MG63 (cell line): ENCODE results near the gene CDH20. TPM values are rescaled to one million over a fixed set of nuclear protein-coding genes. Genes with fewer than 3 reads are reported as not detected.

Experiments used
- DNase-seq: peaks from one replicate; pipeline ENCODE4 v3.0.0-alpha.2; 2020
- H3K27me3 ChIP-seq: fragments of 250-450 bp; sonication (Bioruptor Pico); 2 replicates; pipeline ENCODE4 v1.5.1; 2020; ENCODE audit warnings: mild to moderate bottlenecking, moderate library complexity
- H3K36me3 ChIP-seq: fragments of 250-450 bp; sonication (Bioruptor Pico); 2 replicates; pipeline ENCODE4 v1.5.1; 2020; ENCODE audit warnings: mild to moderate bottlenecking, moderate library complexity
- H3K4me3 ChIP-seq: fragments of 250-450 bp; sonication (Bioruptor Pico); 2 replicates; pipeline ENCODE4 v1.5.1; 2020; ENCODE audit warnings: mild to moderate bottlenecking, moderate library complexity
- H3K9me3 ChIP-seq: fragments of 250-450 bp; sonication (Bioruptor Pico); 2 replicates; pipeline ENCODE4 v1.5.1; 2020; ENCODE audit warnings: mild to moderate bottlenecking, moderate library complexity
- total RNA-seq: library from RNA; depleted of rRNA; stranded (reverse); fragments of >200 nt; shearing (Covaris generic); gene quantifications from 2 replicates; pipeline ENCODE4 v1.2.3, GENCODE V29; 2014; ENCODE audit warnings: low replicate concordance

CDH20 gene
- total RNA-seq, 1 experiment from 2014 or later, result not detected

GRCh38 chr18:61394983-61395382 is 61.8 kb downstream of the CDH20 start:
- H3K4me3 ChIP-seq, result no peak overlapping the region
- DNase-seq, result no peak
- H3K36me3 ChIP-seq, result no peaks in the 10 kb centered on the region
- no peaks in the 10 kb centered on the region for H3K9me3 ChIP-seq
- H3K27me3 ChIP-seq, result no peaks in the 10 kb centered on the region

GRCh38 chr18:61397222-61397621 is 64.0 kb downstream of the CDH20 start:
- DNase-seq, result no peak

GRCh38 chr18:61398961-61399705 is 65.9 kb downstream of the CDH20 start:
- H3K9me3 ChIP-seq, result no peaks in the 10 kb centered on the region

More at GRCh38 chr18:61397222-61397621, 64.0 kb downstream of the CDH20 start:
- H3K36me3 ChIP-seq, result no peaks in the 10 kb centered on the region
- no peaks in the 10 kb centered on the region for H3K27me3 ChIP-seq
- no peak overlapping the region for H3K4me3 ChIP-seq
- no peaks in the 10 kb centered on the region for H3K9me3 ChIP-seq

GRCh38 chr18:61400016-61400635 is 66.9 kb downstream of the CDH20 start:
- H3K4me3 ChIP-seq, result no peak overlapping the region
- H3K9me3 ChIP-seq, result no peaks in the 10 kb centered on the region
- no peaks in the 10 kb centered on the region for H3K27me3 ChIP-seq
- no peaks in the 10 kb centered on the region for H3K36me3 ChIP-seq
- no peak for DNase-seq

More at GRCh38 chr18:61398961-61399705, 65.9 kb downstream of the CDH20 start:
- Histone ChIP-seq H3K4me3 (no peak overlapping the region), H3K36me3 (no peaks in the 10 kb centered on the region), H3K27me3 (no peaks in the 10 kb centered on the region)
- DNase-seq, result no peak

DNA sequence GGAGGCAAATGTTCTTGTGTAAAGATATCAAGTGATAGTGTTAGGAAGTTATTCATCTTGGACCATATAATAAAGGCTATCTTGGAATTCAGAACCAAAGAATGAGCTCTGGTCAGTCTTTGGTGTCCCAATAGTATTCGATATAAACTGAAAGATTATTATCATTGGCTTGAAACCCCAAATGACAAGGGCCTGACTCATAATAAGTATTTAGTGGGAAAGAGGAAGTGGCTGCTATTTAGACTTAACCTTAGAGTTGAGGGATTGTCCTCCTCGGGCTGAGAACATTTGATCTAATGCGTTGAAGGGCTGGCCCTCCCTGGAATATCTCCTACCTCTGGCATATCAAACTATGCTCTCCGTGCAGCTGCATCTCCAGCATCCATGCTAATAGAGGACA is 67.5 kb downstream of the CDH20 start:
- Histone ChIP-seq H3K27me3 (no peaks in the 10 kb centered on the region), H3K4me3 (no peak overlapping the region), H3K36me3 (no peaks in the 10 kb centered on the region), H3K9me3 (no peaks in the 10 kb centered on the region)
- DNase-seq, result peak; percentile 5

GRCh38 chr18:61402726-61403125 is 69.5 kb downstream of the CDH20 start:
- H3K4me3 ChIP-seq, result no peak overlapping the region
- H3K36me3 ChIP-seq, result no peaks in the 10 kb centered on the region
- H3K9me3 ChIP-seq, result no peaks in the 10 kb centered on the region
- DNase-seq, result no peak
- H3K27me3 ChIP-seq, result no peaks in the 10 kb centered on the region

DNA sequence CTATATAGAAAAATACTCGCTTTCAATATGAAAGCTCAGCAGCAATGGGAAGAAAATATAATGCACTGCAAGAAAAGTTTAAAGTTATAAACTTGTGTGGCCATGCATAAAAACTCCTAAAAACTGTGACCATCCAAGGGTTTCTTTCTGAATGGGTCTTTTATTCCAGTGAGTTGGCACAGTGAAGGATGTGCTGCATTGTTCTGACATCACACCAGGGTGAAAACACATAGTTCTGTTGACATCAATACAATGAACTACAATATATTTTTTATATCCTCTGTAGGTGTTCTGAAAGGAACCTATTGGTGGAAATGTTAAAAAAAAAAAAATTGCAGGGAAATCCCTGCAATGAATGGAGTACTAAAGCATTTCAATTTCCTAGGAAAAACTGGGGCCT is 80.2 kb downstream of the CDH20 start:
- H3K9me3 ChIP-seq, result no peaks in the 10 kb centered on the region
- H3K4me3 ChIP-seq, result no peak overlapping the region
- DNase-seq, result no peak

DNA sequence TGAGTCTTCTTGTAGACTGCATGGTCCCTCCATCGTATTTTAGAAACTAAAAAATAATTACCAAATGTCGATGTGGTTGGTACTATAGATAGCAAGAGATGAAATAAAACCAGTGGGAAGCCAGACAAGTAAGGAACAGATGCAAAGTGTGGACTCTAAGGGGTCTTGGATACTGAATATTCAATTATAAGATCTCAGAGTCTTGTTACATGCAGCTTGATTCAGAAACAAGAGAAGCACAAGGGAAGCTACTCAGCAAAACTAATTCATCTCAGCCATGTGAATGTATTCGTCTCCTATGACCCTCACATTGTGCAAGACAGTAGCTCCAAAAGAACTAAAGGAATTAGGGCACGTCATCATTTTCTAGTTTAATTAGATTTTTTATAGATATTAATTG is 80.9 kb downstream of the CDH20 start:
- Histone ChIP-seq H3K27me3 (no peaks in the 10 kb centered on the region), H3K36me3 (no peaks in the 10 kb centered on the region), H3K9me3 (no peaks in the 10 kb centered on the region), H3K4me3 (no peak overlapping the region)
- no peak for DNase-seq

More for the DNA sequence above, 80.2 kb downstream of the CDH20 start:
- no peaks in the 10 kb centered on the region for H3K36me3 ChIP-seq
- H3K27me3 ChIP-seq, result no peaks in the 10 kb centered on the region

DNA sequence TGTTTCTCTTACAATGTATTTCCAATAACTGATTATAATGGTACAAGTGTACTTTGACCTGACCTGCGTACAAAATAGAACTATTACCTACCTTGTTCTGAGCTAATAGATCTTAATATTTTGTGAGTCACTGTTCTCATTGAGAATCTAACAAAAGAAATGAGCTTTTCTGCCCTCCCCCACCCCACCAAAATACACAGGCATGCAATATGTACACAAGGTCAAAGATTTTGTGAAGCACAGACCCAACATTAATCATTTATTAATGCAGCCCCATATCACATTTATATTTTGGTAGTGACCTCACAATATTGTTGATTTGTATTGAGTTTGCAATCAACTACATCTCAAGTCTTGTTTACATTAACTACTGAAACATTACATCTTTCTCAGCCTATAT is 86.5 kb downstream of the CDH20 start:
- DNase-seq, result no peak
- Histone ChIP-seq H3K4me3 (no peak overlapping the region), H3K36me3 (no peaks in the 10 kb centered on the region), H3K9me3 (no peaks in the 10 kb centered on the region), H3K27me3 (no peaks in the 10 kb centered on the region)

- Histone ChIP-seq H3K9me3 (no peaks in the 10 kb centered on the region), H3K36me3 (no peaks in the 10 kb centered on the region), H3K27me3 (no peaks in the 10 kb centered on the region), H3K4me3 (no peak overlapping the region)
- DNase-seq, result no peak
Measured at GRCh38 chr18:61420218-61420885, 87.1 kb downstream of the CDH20 start.

GRCh38 chr18:61426492-61427053 is 93.3 kb downstream of the CDH20 start:
- DNase-seq, result no peak
- Histone ChIP-seq H3K4me3 (no peak overlapping the region), H3K27me3 (no peaks in the 10 kb centered on the region), H3K36me3 (no peaks in the 10 kb centered on the region), H3K9me3 (no peaks in the 10 kb centered on the region)

- no peak for DNase-seq
- Histone ChIP-seq H3K4me3 (no peak overlapping the region), H3K36me3 (no peaks in the 10 kb centered on the region), H3K27me3 (no peaks in the 10 kb centered on the region), H3K9me3 (no peaks in the 10 kb centered on the region)
Measured at GRCh38 chr18:61428266-61428665, 95.0 kb downstream of the CDH20 start.

DNA sequence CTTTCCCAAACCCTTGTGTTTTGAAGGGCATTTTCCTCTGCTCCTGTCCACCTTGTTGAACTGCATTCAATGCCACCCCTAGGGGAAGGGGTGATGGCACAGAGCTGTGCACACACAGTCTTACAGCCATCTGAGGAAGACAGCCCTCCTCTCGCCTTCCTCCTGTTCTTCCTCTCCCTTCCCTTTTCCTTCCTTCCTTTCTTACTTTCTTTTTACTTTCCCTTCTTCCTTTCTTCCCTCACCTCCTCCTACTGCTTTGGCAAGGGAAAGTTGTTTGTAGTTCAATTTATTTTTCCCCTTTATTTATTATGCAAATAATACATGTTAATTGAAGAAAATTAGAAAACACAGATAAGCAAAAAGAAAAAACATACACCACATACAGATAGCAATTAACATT is 99.4 kb downstream of the CDH20 start:
- Histone ChIP-seq H3K9me3 (no peaks in the 10 kb centered on the region), H3K4me3 (no peak overlapping the region), H3K27me3 (no peaks in the 10 kb centered on the region), H3K36me3 (no peaks in the 10 kb centered on the region)
- no peak for DNase-seq

DNA sequence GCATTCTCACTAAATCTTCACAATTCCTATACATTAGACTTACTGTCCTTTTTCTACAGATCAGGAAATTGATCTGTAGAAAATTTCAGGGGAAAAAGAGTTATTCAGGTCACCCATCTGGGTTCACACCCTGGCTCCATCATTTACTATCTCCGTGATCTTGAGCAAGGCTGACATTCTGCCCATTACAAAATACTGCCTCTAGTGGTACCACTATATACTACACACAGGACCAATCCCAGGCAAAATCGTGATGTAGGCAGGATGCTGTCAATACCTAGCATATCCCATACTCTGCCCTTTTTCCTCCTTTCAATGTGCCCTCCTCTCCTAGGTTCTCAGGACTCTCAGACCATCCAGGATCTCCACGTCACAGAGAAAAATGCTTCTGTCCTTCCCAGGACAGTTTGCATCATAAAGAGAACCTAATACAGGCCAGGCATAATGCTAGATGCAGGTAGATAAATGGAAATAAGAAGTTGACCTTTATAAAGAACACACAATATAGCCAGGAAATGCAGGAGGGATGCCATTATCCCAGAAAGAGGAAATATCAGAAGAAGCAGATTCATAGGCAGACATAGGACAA is 101.9 kb downstream of the CDH20 start:
- Histone ChIP-seq H3K9me3 (no peaks in the 10 kb centered on the region), H3K36me3 (no peaks in the 10 kb centered on the region), H3K27me3 (no peaks in the 10 kb centered on the region), H3K4me3 (no peak overlapping the region)
- no peak for DNase-seq

- H3K27me3 ChIP-seq, result no peaks in the 10 kb centered on the region
- DNase-seq, result no peak
- H3K9me3 ChIP-seq, result no peaks in the 10 kb centered on the region
- H3K4me3 ChIP-seq, result no peak overlapping the region
- H3K36me3 ChIP-seq, result no peaks in the 10 kb centered on the region
Measured at GRCh38 chr18:61443081-61443725, 110.0 kb downstream of the CDH20 start.

GRCh38 chr18:61448316-61448715 is 115.1 kb downstream of the CDH20 start:
- Histone ChIP-seq H3K36me3 (no peaks in the 10 kb centered on the region), H3K9me3 (no peaks in the 10 kb centered on the region)

More at GRCh38 chr18:61448316-61448715, 115.1 kb downstream of the CDH20 start:
- Histone ChIP-seq H3K4me3 (no peak overlapping the region), H3K27me3 (no peaks in the 10 kb centered on the region)
- no peak for DNase-seq
